Kidney glomerular epithelial cell (primary cell): Measurements from ENCODE around the gene RCCD1.

Source experiments
- DNase-seq: peaks from one replicate; lab custom pipeline; 2025; lab: John Stamatoyannopoulos, UW

The RCCD1 gene

GRCh38 chr15:90968434-90968833, 13.8 kb downstream of the RCCD1 start:
- DNase-seq: no peak

DNA sequence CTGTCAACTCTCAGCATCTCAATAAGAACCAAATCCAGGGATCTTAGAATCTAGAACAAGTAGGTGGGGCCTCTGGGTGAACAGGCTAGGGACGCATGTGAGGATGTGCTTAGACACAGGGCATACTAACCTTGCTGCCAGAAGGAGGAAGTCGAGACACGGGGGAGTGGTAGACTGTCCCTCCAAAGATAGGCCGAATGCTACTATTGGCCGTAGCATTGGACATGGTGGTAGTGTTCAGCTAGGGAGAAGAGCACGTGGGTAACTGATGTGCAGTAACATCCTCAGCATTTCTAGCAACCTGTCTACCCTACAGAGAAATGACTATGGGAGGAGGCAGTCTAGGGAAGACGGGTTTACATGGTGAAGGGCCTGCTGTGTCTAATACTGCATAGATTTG, 15.6 kb downstream of the RCCD1 start:
- no peak for DNase-seq

- DNase-seq: no peak
These were observed 17.4 kb downstream of the RCCD1 start for GRCh38 chr15:90972133-90972532.

DNA sequence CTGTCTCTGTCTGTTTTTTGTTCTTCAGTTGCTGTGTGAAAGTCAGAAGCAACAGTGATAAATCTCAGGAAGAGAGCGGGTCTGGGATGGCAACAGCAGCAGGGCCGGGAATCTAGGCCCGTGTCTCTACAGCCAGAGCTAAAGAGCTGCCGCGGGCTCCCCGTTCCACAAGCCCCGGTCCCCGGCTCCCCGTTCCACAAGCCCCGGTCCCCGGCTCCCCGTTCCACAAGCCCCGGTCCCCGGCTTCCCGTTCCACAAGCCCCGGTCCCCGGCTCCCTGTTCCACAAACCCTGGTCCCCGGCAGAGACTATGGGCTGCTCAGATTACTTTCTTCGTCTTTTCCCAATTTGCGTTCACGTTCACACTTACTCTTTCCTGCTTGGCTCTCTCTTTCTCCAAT, 19.5 kb downstream of the RCCD1 start:
- DNase-seq: no peak

DNA sequence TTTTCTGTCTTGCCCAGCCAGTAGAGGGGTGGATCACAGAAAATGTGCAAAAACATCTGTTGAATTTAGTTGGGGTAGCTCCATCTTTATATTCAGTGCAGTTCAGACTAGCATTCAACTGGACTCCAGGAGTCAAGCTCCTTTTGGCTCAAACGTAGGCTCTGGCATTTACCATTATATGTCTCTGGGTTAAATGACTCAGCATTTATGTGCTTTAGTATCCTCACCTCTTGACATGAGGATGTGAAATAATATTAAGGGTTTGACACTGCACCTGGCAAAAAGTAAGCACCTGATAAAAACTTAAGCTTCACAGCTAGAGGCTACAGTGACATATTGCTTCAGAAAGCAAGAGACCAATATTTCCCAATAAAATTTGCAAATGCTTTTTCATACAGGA, 24.9 kb downstream of the RCCD1 start:
- DNase-seq: no peak

- DNase-seq: no peak
These were observed 27.0 kb downstream of the RCCD1 start for GRCh38 chr15:90981681-90982080.

- no peak for DNase-seq
These were observed 27.5 kb downstream of the RCCD1 start for GRCh38 chr15:90982135-90982534.

DNA sequence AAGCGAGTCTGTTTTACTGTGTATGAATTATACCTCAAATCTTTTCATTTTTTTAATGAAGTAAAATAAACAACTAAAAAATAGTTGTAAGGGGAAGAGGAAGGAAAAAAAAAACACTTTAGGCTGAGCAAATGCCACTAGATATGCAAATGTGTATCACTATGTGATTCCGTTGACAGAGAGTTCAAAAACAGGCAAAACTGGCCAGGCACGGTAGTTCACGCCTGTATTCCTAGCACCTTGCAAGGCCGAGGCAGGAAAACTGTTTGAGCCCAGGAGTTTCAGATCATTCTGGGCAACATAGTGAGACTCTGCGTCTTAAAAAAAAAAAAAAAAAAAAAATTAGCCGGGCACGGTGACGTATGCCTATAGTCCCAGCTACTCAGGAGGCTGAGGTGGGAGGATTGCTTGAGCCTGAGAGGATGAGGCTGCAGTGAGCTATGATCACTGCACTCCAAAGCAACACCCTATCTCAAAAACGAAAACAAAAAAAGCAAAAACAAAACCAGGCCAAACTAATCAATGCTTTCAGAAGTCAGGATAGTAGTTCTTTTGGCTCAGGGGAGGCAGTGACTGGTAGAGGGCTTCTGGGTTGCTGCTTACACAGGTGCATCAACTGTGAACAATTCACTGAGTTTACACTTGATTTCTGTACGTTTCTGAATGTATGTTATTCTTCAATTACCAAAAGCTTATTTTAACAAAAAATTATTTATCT, 32.3 kb downstream of the RCCD1 start:
- DNase-seq: no peak

GRCh38 chr15:90987561-90988141, 33.0 kb downstream of the RCCD1 start:
- no peak for DNase-seq

GRCh38 chr15:90988296-90988695, 33.6 kb downstream of the RCCD1 start:
- no peak for DNase-seq

DNA sequence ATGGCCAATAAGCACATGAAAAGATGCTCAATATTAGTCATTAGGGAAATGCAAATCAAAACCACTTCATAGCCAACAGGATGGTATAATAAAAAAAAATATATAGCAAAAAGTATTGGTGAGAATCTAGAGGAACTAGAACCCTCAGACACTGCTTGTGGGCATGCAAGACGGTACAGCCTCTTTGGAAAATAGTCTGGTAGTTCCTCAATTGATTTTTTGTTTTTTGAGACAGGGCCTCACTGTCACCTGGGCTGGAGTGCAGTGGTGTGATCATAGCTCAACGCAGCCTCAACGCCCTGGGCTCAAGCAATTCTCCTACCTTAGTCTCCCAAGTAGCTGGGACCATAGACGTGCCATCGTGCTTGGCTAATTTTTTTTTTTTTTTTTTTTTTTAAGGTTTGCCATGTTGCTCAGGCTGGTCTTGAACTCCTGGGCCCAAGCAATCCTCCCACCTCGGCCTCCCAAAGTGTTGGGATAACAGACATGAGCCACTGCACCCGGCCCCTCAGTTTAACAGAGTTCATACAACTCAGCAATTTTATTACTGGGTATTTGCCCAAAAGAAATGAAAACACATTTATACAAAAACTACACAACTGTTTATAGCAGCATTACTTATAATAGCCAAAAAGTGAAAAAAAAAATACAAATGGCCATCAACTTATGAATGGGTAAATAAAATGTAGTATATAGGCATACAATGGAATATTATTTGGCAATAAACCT, 34.5 kb downstream of the RCCD1 start:
- DNase-seq: no peak

- no peak for DNase-seq
These were observed 35.8 kb downstream of the RCCD1 start for GRCh38 chr15:90990446-90990845.

GRCh38 chr15:90991587-90992285, 37.1 kb downstream of the RCCD1 start:
- DNase-seq: no peak

DNA sequence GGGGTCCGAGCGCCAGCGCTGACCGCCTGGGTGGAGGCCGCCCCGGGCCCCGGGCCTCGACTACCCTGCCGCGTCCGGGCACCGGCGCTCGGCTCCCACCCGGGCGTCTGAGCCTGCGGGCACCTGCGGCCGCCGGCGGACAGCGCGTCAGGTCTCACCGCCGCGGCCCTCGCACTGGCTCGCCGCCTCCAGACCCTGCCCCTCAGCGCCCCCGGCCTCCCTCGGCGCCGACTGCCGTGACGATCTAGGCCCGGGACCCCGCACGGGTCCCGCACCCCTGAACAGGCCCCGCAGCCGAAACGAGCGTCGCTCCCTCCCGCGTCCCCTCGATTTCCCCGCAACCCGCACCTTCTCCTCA, 39.4 kb downstream of the RCCD1 start:
- no peak for DNase-seq

- DNase-seq: peak; percentile 93
These were observed 40.0 kb downstream of the RCCD1 start, which contains the start of gene PRC1 for GRCh38 chr15:90994417-90995311. Gene PRC1 (minus strand): TSS chr15:90994535. CDS start chr15:90994417, 118 bp downstream.

DNA sequence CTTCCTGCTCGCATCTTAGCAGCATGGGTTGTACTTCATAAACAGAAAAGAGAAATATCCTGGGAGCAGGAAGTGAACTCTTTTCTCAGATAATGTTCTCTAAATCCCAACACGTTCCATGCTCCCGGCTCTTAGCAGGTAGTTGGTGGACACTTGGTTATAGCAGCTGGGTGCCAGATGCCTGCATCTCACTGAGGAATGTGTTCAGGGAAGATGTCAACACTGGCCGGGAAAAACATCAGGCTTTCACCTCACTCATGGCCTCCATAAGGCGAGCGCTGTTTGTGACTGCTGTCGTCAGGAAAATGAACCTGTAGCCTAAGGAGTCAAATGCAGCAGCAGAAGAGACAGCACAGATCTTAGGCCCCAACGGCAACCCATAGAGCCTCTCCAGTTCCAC, 44.1 kb downstream of the RCCD1 start:
- DNase-seq: no peak

DNA sequence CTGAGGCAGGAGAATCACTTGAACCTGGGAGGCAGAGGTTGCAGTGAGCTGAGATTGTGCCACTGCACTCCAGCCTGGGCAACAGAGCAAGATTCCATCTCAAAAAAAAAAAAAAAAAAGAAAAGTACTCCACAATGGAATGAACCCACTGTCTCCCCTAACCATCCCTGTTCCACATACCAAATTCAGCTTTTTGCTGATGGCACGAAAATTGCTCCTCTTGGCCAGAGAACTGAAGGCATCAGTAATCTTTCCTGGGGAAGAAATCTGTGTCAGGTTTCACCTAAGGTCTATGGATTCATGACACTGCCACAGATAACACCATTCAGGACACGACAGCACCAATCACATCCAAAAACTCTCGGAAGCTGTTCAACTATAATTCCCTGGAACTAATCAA, 46.5 kb downstream of the RCCD1 start:
- no peak for DNase-seq

- no peak for DNase-seq
These were observed 52.6 kb downstream of the RCCD1 start for GRCh38 chr15:91007266-91007665.
